Keratinocyte (primary cell): ENCODE data around the gene UPP2.

ENCODE experiments used
- EZH2 ChIP-seq: IDR thresholded peaks from one replicate; pipeline ENCODE4 v1.6.1; 2012; ENCODE audit warnings: inconsistent platforms, mild to moderate bottlenecking, low read length, moderate library complexity
- TF ChIP-seq, protein P1 (sequence below), 3 experiments: IDR thresholded peaks in 1 of 3; conservative IDR thresholded peaks in 1 of 3; optimal IDR thresholded peaks in 1 of 3; 2 replicates in 2 of 3; 3 replicates in 1 of 3; pipeline versions ENCODE3 to v1.5.1; 2011; ENCODE audit warnings: low read length in 3 of 3, mild to moderate bottlenecking in 3 of 3, moderate library complexity in 2 of 3, control low read depth in 1 of 3, inconsistent platforms in 1 of 3; ENCODE audit not compliant: insufficient read depth in 2 of 3; ENCODE audit errors: extremely low read depth in 1 of 3

DNA sequence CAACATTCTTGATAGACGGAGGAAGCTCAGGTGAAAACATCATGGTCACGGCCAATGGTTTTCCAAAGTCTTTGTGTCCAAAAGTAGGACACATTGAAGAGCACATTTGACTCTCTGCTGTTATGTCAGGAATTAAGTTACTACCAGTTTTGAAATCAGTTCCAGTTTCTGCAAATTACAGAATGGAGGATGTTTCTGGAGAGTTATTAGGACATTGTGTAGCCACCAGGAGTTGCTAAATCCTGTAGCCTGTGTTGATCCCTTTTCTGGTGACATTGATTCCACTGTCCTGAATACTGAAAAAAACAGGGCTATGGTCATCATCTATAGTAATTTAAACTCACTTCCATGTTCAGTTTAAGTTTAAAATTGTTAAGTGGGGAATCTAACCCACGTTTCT, 15.3 kb downstream of the UPP2 start:
- TF ChIP-seq, protein P1, sequence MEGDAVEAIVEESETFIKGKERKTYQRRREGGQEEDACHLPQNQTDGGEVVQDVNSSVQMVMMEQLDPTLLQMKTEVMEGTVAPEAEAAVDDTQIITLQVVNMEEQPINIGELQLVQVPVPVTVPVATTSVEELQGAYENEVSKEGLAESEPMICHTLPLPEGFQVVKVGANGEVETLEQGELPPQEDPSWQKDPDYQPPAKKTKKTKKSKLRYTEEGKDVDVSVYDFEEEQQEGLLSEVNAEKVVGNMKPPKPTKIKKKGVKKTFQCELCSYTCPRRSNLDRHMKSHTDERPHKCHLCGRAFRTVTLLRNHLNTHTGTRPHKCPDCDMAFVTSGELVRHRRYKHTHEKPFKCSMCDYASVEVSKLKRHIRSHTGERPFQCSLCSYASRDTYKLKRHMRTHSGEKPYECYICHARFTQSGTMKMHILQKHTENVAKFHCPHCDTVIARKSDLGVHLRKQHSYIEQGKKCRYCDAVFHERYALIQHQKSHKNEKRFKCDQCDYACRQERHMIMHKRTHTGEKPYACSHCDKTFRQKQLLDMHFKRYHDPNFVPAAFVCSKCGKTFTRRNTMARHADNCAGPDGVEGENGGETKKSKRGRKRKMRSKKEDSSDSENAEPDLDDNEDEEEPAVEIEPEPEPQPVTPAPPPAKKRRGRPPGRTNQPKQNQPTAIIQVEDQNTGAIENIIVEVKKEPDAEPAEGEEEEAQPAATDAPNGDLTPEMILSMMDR (optimal IDR thresholded peaks at IDR 0.05 in 1 of 3, IDR thresholded peaks at IDR 0.05 in 1 of 3, conservative IDR thresholded peaks at IDR 0.05 in 1 of 3; ENCODE audit: extremely low read depth in 1 of 3, insufficient read depth in 2 of 3, low read length in 3 of 3), result no peak
- TF ChIP-seq EZH2, result no peak
